ENCODE results near the gene KCTD18. TPM values are rescaled to one million over a fixed set of nuclear protein-coding genes. Genes with fewer than 3 reads are reported as not detected.

KCTD18 gene
- total RNA-seq, 1 donor from 2014 or later: 28.2 TPM

DNA sequence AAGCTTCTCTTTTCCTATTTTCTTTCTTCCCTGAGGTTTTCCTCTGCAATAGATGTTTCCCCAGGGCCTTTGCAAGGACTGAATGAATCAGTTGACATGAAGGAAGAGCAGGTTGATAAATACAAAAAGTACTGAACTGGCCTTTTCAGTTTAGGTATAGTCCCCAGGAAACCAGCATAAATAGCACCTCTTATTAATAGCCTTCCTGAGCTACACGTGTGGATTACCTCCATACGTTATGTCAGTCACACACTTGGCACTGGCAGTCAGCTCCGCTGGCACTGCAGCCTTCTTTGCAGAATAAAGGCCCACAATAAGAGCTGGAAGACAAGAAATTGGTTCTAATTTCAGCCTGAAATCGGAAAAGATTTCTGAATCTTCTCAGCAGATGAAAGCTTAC lies 60.7 kb downstream of the KCTD18 start:
- FAIRE-seq (no peak), DNase-seq (ENCODE audit: low read depth) (no peak)
- no peaks in the 10 kb centered on the region for H3K36me3 ChIP-seq (ENCODE audit: control insufficient read depth, insufficient read depth, low read length)
- TF ChIP-seq, protein P1, sequence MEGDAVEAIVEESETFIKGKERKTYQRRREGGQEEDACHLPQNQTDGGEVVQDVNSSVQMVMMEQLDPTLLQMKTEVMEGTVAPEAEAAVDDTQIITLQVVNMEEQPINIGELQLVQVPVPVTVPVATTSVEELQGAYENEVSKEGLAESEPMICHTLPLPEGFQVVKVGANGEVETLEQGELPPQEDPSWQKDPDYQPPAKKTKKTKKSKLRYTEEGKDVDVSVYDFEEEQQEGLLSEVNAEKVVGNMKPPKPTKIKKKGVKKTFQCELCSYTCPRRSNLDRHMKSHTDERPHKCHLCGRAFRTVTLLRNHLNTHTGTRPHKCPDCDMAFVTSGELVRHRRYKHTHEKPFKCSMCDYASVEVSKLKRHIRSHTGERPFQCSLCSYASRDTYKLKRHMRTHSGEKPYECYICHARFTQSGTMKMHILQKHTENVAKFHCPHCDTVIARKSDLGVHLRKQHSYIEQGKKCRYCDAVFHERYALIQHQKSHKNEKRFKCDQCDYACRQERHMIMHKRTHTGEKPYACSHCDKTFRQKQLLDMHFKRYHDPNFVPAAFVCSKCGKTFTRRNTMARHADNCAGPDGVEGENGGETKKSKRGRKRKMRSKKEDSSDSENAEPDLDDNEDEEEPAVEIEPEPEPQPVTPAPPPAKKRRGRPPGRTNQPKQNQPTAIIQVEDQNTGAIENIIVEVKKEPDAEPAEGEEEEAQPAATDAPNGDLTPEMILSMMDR (IDR thresholded peaks at IDR 0.05; ENCODE audit: insufficient read depth, low read length, severe bottlenecking): no peak
- H3K27me3 ChIP-seq (ENCODE audit: control insufficient read depth, insufficient read depth, low read length): no peaks in the 10 kb centered on the region
- H3K4me3 ChIP-seq (ENCODE audit: low read depth, low read length): no peak overlapping the region

DNA sequence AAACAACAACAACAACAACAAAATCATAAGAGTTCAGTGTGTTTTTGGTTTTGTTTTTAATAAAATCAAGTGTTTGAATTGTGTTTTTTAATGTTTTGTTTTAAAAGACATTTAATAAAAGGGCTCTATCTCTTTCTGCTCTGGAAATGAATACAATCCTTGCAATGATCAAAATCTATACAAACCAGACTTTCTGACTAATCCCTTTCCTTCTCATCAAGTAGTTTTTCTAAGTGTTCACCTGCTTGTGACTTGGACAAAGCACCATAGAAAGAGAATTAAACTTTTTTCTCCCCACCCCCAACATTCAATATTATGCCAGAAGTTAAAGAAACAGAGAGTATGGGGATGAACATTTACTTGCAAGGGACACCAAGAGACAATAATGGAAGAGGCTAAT lies 61.4 kb downstream of the KCTD18 start:
- no peak for DNase-seq (ENCODE audit: low read depth)
- Histone ChIP-seq H3K4me3 (ENCODE audit: low read depth, low read length) (no peak overlapping the region), H3K36me3 (ENCODE audit: control insufficient read depth, insufficient read depth, low read length) (peaks cover 2% of the 10 kb centered on the region), H3K27me3 (ENCODE audit: control insufficient read depth, insufficient read depth, low read length) (no peaks in the 10 kb centered on the region)
- TF ChIP-seq, protein P1 (IDR thresholded peaks at IDR 0.05; ENCODE audit: insufficient read depth, low read length, severe bottlenecking): no peak
- FAIRE-seq: no peak

DNA sequence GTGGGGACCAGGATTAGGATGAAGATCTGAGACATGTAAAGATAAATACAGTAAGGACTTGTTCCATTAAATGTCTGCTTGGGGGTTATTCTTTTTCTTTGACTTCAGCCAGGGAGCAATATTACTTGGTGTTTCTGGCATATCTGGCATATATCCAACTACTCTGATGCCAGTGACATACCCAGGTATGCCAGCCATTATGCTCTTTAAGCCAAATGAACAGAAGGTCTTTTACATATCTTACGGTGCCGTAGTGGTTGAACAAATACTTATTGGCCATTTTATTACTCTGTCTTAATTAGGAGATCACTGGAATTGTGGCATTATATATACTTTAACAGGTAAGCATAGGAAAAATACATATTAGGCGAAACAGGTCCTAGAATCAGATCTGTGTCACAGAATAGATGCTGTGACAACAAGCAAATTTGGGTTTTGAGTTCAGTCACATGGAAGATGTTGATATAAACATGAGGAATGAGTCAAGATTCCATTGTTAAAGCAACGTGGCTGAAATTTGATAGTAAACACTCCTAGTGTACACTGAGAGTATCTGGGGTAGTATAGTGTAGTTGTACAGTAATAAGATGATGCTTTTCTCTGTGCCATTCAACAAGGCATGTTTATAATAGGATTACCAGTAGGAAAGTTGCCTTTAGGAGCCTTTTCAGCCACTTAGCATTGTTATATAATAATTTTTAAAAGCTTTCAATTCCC lies 62.6 kb downstream of the KCTD18 start:
- DNase-seq (ENCODE audit: low read depth): no peak
- Histone ChIP-seq H3K36me3 (ENCODE audit: control insufficient read depth, insufficient read depth, low read length) (peaks cover 4% of the 10 kb centered on the region), H3K27me3 (ENCODE audit: control insufficient read depth, insufficient read depth, low read length) (no peaks in the 10 kb centered on the region), H3K4me3 (ENCODE audit: low read depth, low read length) (no peak overlapping the region)
- FAIRE-seq: no peak
- TF ChIP-seq, protein P1 (IDR thresholded peaks at IDR 0.05; ENCODE audit: insufficient read depth, low read length, severe bottlenecking): no peak

DNA sequence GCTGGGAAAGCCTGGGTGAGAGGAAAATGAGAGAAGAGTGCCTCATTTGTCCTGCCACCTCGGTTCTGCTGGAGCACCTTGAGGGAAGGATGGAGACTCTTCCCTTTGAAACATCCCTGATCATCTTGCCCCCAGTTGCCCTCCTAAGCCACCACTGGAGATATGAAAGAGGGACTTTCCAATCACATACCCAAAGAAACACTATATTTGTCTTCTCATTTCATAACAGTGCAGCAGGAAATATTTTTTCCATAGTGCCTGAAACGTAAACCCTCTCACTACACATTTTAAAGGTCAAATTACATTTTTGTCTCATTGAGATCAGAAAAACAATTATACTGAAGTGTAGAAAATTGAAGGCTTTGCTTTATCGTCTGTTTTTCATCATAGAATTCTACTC lies 63.3 kb downstream of the KCTD18 start:
- H3K4me3 ChIP-seq (ENCODE audit: low read depth, low read length): no peak overlapping the region
- TF ChIP-seq, protein P1 (IDR thresholded peaks at IDR 0.05; ENCODE audit: insufficient read depth, low read length, severe bottlenecking): no peak
- peaks cover 5% of the 10 kb centered on the region for H3K36me3 ChIP-seq (ENCODE audit: control insufficient read depth, insufficient read depth, low read length)
- FAIRE-seq (no peak), DNase-seq (ENCODE audit: low read depth) (no peak)
- no peaks in the 10 kb centered on the region for H3K27me3 ChIP-seq (ENCODE audit: control insufficient read depth, insufficient read depth, low read length)

DNA sequence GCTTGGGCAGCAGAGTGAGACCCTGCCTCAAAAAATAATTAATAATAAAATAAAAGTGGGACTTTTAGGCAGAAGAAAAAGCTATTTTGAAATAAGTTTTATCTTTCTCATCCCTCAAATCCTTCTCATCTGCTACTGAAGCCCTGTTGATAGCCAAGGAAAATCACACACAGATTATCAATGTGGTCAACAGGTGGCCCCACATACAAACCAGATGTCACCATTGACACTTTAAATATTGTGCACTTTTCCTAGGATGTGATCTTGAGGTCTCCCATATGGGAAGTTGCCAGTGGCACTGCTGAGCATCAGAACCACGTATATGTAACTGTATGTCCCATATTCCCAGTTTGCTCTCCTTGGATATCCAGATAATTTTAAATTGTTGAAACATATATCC lies 64.6 kb downstream of the KCTD18 start:
- DNase-seq (ENCODE audit: low read depth): no peak
- Histone ChIP-seq H3K36me3 (ENCODE audit: control insufficient read depth, insufficient read depth, low read length) (peaks cover 9% of the 10 kb centered on the region), H3K27me3 (ENCODE audit: control insufficient read depth, insufficient read depth, low read length) (no peaks in the 10 kb centered on the region), H3K4me3 (ENCODE audit: low read depth, low read length) (no peak overlapping the region)
- no peak for FAIRE-seq
- TF ChIP-seq, protein P1 (IDR thresholded peaks at IDR 0.05; ENCODE audit: insufficient read depth, low read length, severe bottlenecking): no peak

DNA sequence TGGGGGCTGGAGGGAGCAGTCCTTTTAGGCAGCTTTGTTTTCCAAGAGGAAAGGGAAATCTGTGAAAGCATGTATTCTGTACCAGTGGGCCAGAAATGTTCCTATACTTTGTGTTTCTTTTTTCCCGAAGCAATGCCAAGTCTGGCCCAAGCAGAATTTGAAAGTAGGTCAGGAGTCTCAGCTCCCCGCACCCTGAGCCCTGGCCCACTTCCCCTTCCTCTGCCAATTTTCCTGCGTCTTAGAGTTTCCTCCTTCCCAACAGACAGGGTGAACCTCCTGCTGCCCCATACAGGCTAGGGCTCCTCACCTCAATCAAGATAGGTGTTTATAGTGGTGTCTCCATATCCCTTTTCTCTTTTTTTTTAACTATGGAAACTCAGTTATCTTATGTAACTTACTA lies 65.3 kb downstream of the KCTD18 start:
- TF ChIP-seq, protein P1 (IDR thresholded peaks at IDR 0.05; ENCODE audit: insufficient read depth, low read length, severe bottlenecking): no peak
- FAIRE-seq (no peak), DNase-seq (ENCODE audit: low read depth) (no peak)
- Histone ChIP-seq H3K4me3 (ENCODE audit: low read depth, low read length) (no peak overlapping the region), H3K27me3 (ENCODE audit: control insufficient read depth, insufficient read depth, low read length) (no peaks in the 10 kb centered on the region), H3K36me3 (ENCODE audit: control insufficient read depth, insufficient read depth, low read length) (peaks cover 10% of the 10 kb centered on the region)
